ENCODE measurements around the gene SMIM24. TPM values are rescaled to one million over a fixed set of nuclear protein-coding genes. Genes with fewer than 3 reads are reported as not detected.

SMIM24 gene
- total RNA-seq, 1 experiment from 2014 or later: 0.36 TPM

DNA sequence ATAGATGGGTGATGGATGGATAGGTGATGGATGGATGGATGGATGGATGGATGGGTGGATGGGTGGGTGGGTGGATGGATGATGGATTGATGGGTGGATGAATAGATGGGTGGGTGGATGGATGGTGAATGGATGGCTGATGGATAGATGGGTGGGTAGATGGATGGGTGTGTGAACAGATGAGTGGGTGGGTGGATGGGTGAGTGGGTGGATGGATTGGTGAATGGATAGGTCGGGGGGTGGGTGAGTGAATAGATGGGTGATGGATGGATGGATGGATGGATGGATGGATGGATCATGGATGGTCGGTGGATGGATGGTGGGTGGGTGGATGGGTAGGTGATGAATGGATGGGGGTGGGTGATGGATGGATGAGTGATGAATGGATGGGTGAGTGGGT, 3.5 kb downstream of the SMIM24 start:
- H4K20me1 ChIP-seq (ENCODE audit: low read length): no peaks in the 10 kb centered on the region

DNA sequence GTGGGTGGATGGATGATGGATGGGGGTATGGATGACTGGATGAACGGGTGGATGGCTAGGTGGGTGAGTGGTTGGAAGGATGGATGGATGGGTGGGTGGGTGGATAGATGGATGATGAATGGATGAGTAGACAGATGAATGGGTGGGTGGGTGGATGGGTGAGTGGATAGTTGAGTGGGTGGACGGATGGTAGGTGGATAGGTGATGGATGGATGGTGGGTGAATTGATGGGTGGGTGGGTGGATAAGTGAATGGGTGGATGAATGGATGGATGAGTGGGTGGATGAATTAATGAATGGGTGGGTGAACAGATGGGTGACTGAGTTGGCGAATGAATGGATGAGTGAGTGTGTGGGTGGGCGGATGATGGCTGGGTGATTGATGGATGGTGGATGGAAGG, 4.9 kb downstream of the SMIM24 start:
- Histone ChIP-seq H3K79me2 (ENCODE audit: low read length) (no peaks in the 10 kb centered on the region), H3F3A (ENCODE audit: low read length, unreplicated experiment) (no peaks in the 10 kb centered on the region), H3K9ac (ENCODE audit: low read length) (no peak overlapping the region), H3K9me3 (ENCODE audit: low read length) (no peaks in the 10 kb centered on the region), H4K20me1 (ENCODE audit: low read length) (no peaks in the 10 kb centered on the region), H2AFZ (ENCODE audit: low read length) (no peak overlapping the region), H3K27ac (ENCODE audit: low read length) (no peak overlapping the region), H3K4me1 (ENCODE audit: insufficient read depth, low read length) (no peaks in the 10 kb centered on the region), H3K9me2 (replicated peaks; ENCODE audit: low read length) (no peaks in the 10 kb centered on the region), H3K27me3 (ENCODE audit: low read length) (no peaks in the 10 kb centered on the region), H3K4me2 (ENCODE audit: low read length) (no peak overlapping the region), H3K4me3 (ENCODE audit: low read length) (no peak overlapping the region), H3K36me3 (ENCODE audit: low read depth, low read length) (no peaks in the 10 kb centered on the region)
- no TSS peak for BruUV-seq (replicated peaks)
- ATAC-seq (no peak), DNase-seq (no peak)
- CTCF ChIA-PET: no interaction called here
- intact Hi-C loops (cut with micrococcal nuclease): no loop called here
- no peak for TF ChIP-seq EZH2phosphoT487 (IDR thresholded peaks at IDR 0.05; ENCODE audit: borderline replicate concordance, low read length)
- TF ChIP-seq EZH2 (IDR thresholded peaks at IDR 0.05; ENCODE audit: low read length, unreplicated experiment): no peak
- TF ChIP-seq, protein P1, sequence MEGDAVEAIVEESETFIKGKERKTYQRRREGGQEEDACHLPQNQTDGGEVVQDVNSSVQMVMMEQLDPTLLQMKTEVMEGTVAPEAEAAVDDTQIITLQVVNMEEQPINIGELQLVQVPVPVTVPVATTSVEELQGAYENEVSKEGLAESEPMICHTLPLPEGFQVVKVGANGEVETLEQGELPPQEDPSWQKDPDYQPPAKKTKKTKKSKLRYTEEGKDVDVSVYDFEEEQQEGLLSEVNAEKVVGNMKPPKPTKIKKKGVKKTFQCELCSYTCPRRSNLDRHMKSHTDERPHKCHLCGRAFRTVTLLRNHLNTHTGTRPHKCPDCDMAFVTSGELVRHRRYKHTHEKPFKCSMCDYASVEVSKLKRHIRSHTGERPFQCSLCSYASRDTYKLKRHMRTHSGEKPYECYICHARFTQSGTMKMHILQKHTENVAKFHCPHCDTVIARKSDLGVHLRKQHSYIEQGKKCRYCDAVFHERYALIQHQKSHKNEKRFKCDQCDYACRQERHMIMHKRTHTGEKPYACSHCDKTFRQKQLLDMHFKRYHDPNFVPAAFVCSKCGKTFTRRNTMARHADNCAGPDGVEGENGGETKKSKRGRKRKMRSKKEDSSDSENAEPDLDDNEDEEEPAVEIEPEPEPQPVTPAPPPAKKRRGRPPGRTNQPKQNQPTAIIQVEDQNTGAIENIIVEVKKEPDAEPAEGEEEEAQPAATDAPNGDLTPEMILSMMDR (conservative IDR thresholded peaks at IDR 0.05; ENCODE audit: low read depth, low read length): no peak
- POLR2A ChIA-PET (ENCODE audit: unreplicated experiment): no interaction called here

More for the DNA sequence above, 3.5 kb downstream of the SMIM24 start:
- DNase-seq (no peak), ATAC-seq (no peak)
- Histone ChIP-seq H3K36me3 (ENCODE audit: low read depth, low read length) (no peaks in the 10 kb centered on the region), H3K9ac (ENCODE audit: low read length) (no peak overlapping the region), H3K4me2 (ENCODE audit: low read length) (no peak overlapping the region), H3K9me2 (replicated peaks; ENCODE audit: low read length) (no peaks in the 10 kb centered on the region), H3K27ac (ENCODE audit: low read length) (no peak overlapping the region), H3F3A (ENCODE audit: low read length, unreplicated experiment) (no peaks in the 10 kb centered on the region), H3K4me1 (ENCODE audit: insufficient read depth, low read length) (no peaks in the 10 kb centered on the region), H3K4me3 (ENCODE audit: low read length) (no peak overlapping the region), H3K27me3 (ENCODE audit: low read length) (no peaks in the 10 kb centered on the region), H3K79me2 (ENCODE audit: low read length) (no peaks in the 10 kb centered on the region), H3K9me3 (ENCODE audit: low read length) (no peaks in the 10 kb centered on the region), H2AFZ (ENCODE audit: low read length) (no peak overlapping the region)
- POLR2A ChIA-PET (ENCODE audit: unreplicated experiment): no interaction called here
- CTCF ChIA-PET: no interaction called here
- TF ChIP-seq EZH2 (IDR thresholded peaks at IDR 0.05; ENCODE audit: low read length, unreplicated experiment): no peak
- TF ChIP-seq EZH2phosphoT487 (IDR thresholded peaks at IDR 0.05; ENCODE audit: borderline replicate concordance, low read length): no peak
- TF ChIP-seq, protein P1 (conservative IDR thresholded peaks at IDR 0.05; ENCODE audit: low read depth, low read length): no peak
- intact Hi-C loops (cut with micrococcal nuclease): no loop called here
- no TSS peak for BruUV-seq (replicated peaks)

DNA sequence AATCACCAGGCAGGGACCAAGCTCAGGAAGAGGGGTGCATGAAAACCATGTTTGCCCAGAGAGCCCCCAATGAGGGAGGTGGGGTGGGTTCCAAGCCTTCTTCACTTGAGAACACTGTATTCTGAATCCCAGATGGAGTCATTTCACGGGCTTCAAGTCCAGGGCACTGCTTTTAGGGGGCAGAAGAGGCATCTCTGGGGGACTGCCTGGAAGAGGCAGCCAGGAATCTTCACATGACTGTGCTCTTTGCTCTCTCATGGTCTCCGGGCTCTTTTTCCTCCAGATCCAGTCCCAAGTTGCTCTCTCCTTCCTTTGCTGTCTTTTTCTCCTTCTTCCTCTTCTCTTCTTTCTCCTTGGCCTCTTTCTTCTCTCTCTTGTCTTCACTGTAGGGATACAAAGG, 5.7 kb downstream of the SMIM24 start:
- Histone ChIP-seq H3K4me2 (ENCODE audit: low read length) (no peak overlapping the region), H3F3A (ENCODE audit: low read length, unreplicated experiment) (no peaks in the 10 kb centered on the region), H3K9ac (ENCODE audit: low read length) (no peak overlapping the region), H3K9me3 (ENCODE audit: low read length) (no peaks in the 10 kb centered on the region), H3K9me2 (replicated peaks; ENCODE audit: low read length) (no peaks in the 10 kb centered on the region), H3K4me1 (ENCODE audit: insufficient read depth, low read length) (no peaks in the 10 kb centered on the region), H3K36me3 (ENCODE audit: low read depth, low read length) (no peaks in the 10 kb centered on the region), H3K79me2 (ENCODE audit: low read length) (no peaks in the 10 kb centered on the region), H4K20me1 (ENCODE audit: low read length) (no peaks in the 10 kb centered on the region), H2AFZ (ENCODE audit: low read length) (no peak overlapping the region), H3K27me3 (ENCODE audit: low read length) (no peaks in the 10 kb centered on the region), H3K4me3 (ENCODE audit: low read length) (no peak overlapping the region), H3K27ac (ENCODE audit: low read length) (no peak overlapping the region)
- POLR2A ChIA-PET (ENCODE audit: unreplicated experiment): no interaction called here
- intact Hi-C loops (cut with micrococcal nuclease): no loop called here
- CTCF ChIA-PET: no interaction called here
- ATAC-seq (no peak), DNase-seq (no peak)
- TF ChIP-seq EZH2phosphoT487 (IDR thresholded peaks at IDR 0.05; ENCODE audit: borderline replicate concordance, low read length): no peak
- no peak for TF ChIP-seq EZH2 (IDR thresholded peaks at IDR 0.05; ENCODE audit: low read length, unreplicated experiment)
- TF ChIP-seq, protein P1 (conservative IDR thresholded peaks at IDR 0.05; ENCODE audit: low read depth, low read length): no peak
- BruUV-seq (replicated peaks): no TSS peak

Measured in PC-3 (cell line).